WTC11 (cell line): ENCODE measurements around the gene AURKAIP1. TPM values are rescaled to one million over a fixed set of nuclear protein-coding genes. Genes with fewer than 3 reads are reported as not detected.

Experiments
- ATAC-seq: fragments of 200-7000 bp; cut with Tn5 transposase; 2 replicates; pipeline ENCODE4 v1.10.0; 2021; ENCODE audit warnings: mild to moderate bottlenecking, moderate library complexity
- CTCF ChIA-PET: fragments of 300-600 bp; sonication (Branson Sonifier 250); formaldehyde crosslinking; loops from one replicate; lab custom pipeline; 2021; ENCODE audit warnings: antibody characterized with exemption; lab: Charles Lee
- POLR2A ChIA-PET: fragments of 350-600 bp; sonication (Branson Sonifier 250); formaldehyde crosslinking; loops from one replicate; lab custom pipeline; 2021; ENCODE audit warnings: antibody characterized with exemption; lab: Charles Lee
- DNase-seq: peaks from one replicate; pipeline ENCODE4 v3.0.0; 2021; ENCODE audit warnings: low spot score
- H3K27ac Mint-ChIP-seq: 2 replicates; pipeline ENCODE4 v1.8.0; 2021; ENCODE audit warnings: mixed read lengths
- H3K27me3 Mint-ChIP-seq: 2 replicates; pipeline ENCODE4 v1.8.0; 2021; ENCODE audit warnings: low read depth, mild to moderate bottlenecking, moderate library complexity, mixed read lengths
- H3K36me3 Mint-ChIP-seq: 2 replicates; pipeline ENCODE4 v1.8.0; 2021; ENCODE audit warnings: mixed read lengths
- H3K4me1 Mint-ChIP-seq: 2 replicates; pipeline ENCODE4 v1.8.0; 2022; ENCODE audit warnings: mixed read lengths
- H3K4me3 Mint-ChIP-seq: 2 replicates; pipeline ENCODE4 v1.8.0; 2021; ENCODE audit warnings: mild to moderate bottlenecking, moderate library complexity, mixed read lengths
- H3K9me3 Mint-ChIP-seq: 2 replicates; pipeline ENCODE4 v1.8.0; 2021; ENCODE audit warnings: mixed read lengths
- ATF6 ChIP-seq: sonication (generic); formaldehyde crosslinking; IDR thresholded peaks from 2 replicates; pipeline ENCODE4 v1.8.1; 2023; ENCODE audit warnings: mild to moderate bottlenecking, missing genetic modification reagents
- CREB1 ChIP-seq: sonication (generic); formaldehyde crosslinking; IDR thresholded peaks from 2 replicates; pipeline ENCODE4 v1.8.0; 2023; ENCODE audit warnings: mild to moderate bottlenecking, missing genetic modification reagents
- E2F1 ChIP-seq: sonication (generic); formaldehyde crosslinking; IDR thresholded peaks from 2 replicates; pipeline ENCODE4 v1.8.0; 2022; ENCODE audit warnings: mild to moderate bottlenecking, missing genetic modification reagents
- E2F5 ChIP-seq: sonication (generic); formaldehyde crosslinking; IDR thresholded peaks from 2 replicates; pipeline ENCODE4 v1.8.1; 2022; ENCODE audit warnings: mild to moderate bottlenecking, moderate library complexity, missing genetic modification reagents
- ELF4 ChIP-seq: sonication (generic); formaldehyde crosslinking; IDR thresholded peaks from 2 replicates; pipeline ENCODE4 v1.8.1; 2022; ENCODE audit warnings: low read depth, mild to moderate bottlenecking, moderate library complexity, missing genetic modification reagents
- FOXK1 ChIP-seq: sonication (generic); formaldehyde crosslinking; IDR thresholded peaks from 2 replicates; pipeline ENCODE4 v1.8.0; 2022; ENCODE audit warnings: mild to moderate bottlenecking, moderate library complexity, missing genetic modification reagents
- FOXP1 ChIP-seq: sonication (generic); formaldehyde crosslinking; IDR thresholded peaks from 2 replicates; pipeline ENCODE4 v1.8.0; 2022; ENCODE audit warnings: missing genetic modification reagents, mild to moderate bottlenecking, moderate library complexity, borderline replicate concordance
- FOXP4 ChIP-seq: sonication (generic); formaldehyde crosslinking; IDR thresholded peaks from 2 replicates; pipeline ENCODE4 v1.8.0; 2022; ENCODE audit warnings: mild to moderate bottlenecking, missing genetic modification reagents
- HMGA2 ChIP-seq: fragments of 250-450 bp; sonication (Bioruptor Pico); IDR thresholded peaks from 2 replicates; pipeline ENCODE4 v1.4.0; 2021; ENCODE audit warnings: mild to moderate bottlenecking, moderate library complexity
- JUN ChIP-seq: sonication (generic); formaldehyde crosslinking; IDR thresholded peaks from 2 replicates; pipeline ENCODE4 v1.8.0; 2023; ENCODE audit warnings: mild to moderate bottlenecking, missing genetic modification reagents
- NR2C2 ChIP-seq: sonication (generic); formaldehyde crosslinking; IDR thresholded peaks from 2 replicates; pipeline ENCODE4 v1.8.0; 2022; ENCODE audit warnings: mild to moderate bottlenecking, missing genetic modification reagents
- RORB ChIP-seq: fragments of 250-450 bp; sonication (Bioruptor Pico); IDR thresholded peaks from 2 replicates; pipeline ENCODE4 v1.9.0; 2021; ENCODE audit warnings: mild to moderate bottlenecking
- SOX15 ChIP-seq: fragments of 250-450 bp; sonication (Bioruptor Pico); IDR thresholded peaks from 2 replicates; pipeline ENCODE4 v1.9.0; 2021; ENCODE audit warnings: mild to moderate bottlenecking
- TP53 ChIP-seq: sonication (generic); formaldehyde crosslinking; IDR thresholded peaks from 2 replicates; pipeline ENCODE4 v1.8.1; 2023; ENCODE audit warnings: mild to moderate bottlenecking, missing genetic modification reagents
- USF1 ChIP-seq: sonication (generic); formaldehyde crosslinking; IDR thresholded peaks from 2 replicates; pipeline ENCODE4 v1.8.0; 2022; ENCODE audit warnings: mild to moderate bottlenecking, missing genetic modification reagents
- ZNF232 ChIP-seq: sonication (generic); formaldehyde crosslinking; IDR thresholded peaks from 2 replicates; pipeline ENCODE4 v1.8.0; 2022; ENCODE audit warnings: mild to moderate bottlenecking, missing genetic modification reagents
- ZNF281 ChIP-seq: sonication (generic); formaldehyde crosslinking; IDR thresholded peaks from 2 replicates; pipeline ENCODE4 v1.8.0; 2023; ENCODE audit warnings: mild to moderate bottlenecking, missing genetic modification reagents
- total RNA-seq: library from RNA; stranded (reverse); gene quantifications from 3 replicates; pipeline ENCODE4 v1.2.3, GENCODE V29; 2021
- TF ChIP-seq, protein P1 (sequence below): fragments of 250-450 bp; sonication (Bioruptor Pico); IDR thresholded peaks from 2 replicates; pipeline ENCODE4 v2.1.2; 2022; ENCODE audit warnings: mild to moderate bottlenecking, moderate library complexity
- TF ChIP-seq, protein P2 (sequence below): sonication (generic); formaldehyde crosslinking; IDR thresholded peaks from 2 replicates; pipeline ENCODE4 v1.8.1; 2023; ENCODE audit warnings: mild to moderate bottlenecking, moderate library complexity, missing genetic modification reagents
- TF ChIP-seq, protein P3 (sequence below): sonication (generic); formaldehyde crosslinking; conservative IDR thresholded peaks from 2 replicates; pipeline ENCODE4 v1.8.1; 2023; ENCODE audit warnings: mild to moderate bottlenecking, low read depth, missing genetic modification reagents, moderate library complexity

Gene AURKAIP1
- total RNA-seq, 1 experiment from 2014 or later, result 268 TPM

GRCh38 chr1:1394116-1394515 lies 19.1 kb upstream of the AURKAIP1 start (continued):
- TF ChIP-seq E2F1 (CRISPR knock-in tag), result no peak
- no peak for TF ChIP-seq E2F5 (CRISPR knock-in tag)
- TF ChIP-seq CREB1 (CRISPR knock-in tag), result no peak
- TF ChIP-seq, protein P1, sequence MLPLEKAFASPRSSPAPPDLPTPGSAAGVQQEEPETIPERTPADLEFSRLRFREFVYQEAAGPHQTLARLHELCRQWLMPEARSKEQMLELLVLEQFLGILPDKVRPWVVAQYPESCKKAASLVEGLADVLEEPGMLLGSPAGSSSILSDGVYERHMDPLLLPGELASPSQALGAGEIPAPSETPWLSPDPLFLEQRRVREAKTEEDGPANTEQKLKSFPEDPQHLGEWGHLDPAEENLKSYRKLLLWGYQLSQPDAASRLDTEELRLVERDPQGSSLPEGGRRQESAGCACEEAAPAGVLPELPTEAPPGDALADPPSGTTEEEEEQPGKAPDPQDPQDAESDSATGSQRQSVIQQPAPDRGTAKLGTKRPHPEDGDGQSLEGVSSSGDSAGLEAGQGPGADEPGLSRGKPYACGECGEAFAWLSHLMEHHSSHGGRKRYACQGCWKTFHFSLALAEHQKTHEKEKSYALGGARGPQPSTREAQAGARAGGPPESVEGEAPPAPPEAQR (CRISPR knock-in tag), result no peak
- TF ChIP-seq USF1 (CRISPR knock-in tag), result no peak
- no peak for TF ChIP-seq JUN (CRISPR knock-in tag)
- TF ChIP-seq ATF6 (CRISPR knock-in tag), result no peak
- TF ChIP-seq RORB (CRISPR knock-in tag), result no peak
- no peak for TF ChIP-seq ZNF232

- Mint-ChIP-seq H3K9me3 (no peaks in the 10 kb centered on the region), H3K4me3 (no peak overlapping the region), H3K27me3 (no peaks in the 10 kb centered on the region), H3K36me3 (peaks cover 88% of the 10 kb centered on the region), H3K4me1 (peaks cover 6% of the 10 kb centered on the region), H3K27ac (no peak overlapping the region)
- CTCF ChIA-PET, result interaction anchor here (0.7 kb wide), 1 partner anchor 9 kb away, joined by 3 read pairs; no protein-coding TSS in a partner anchor
- no peak for DNase-seq
- POLR2A ChIA-PET, result interaction anchor here (0.6 kb wide), 1 partner anchor 201 kb away, joined by 3 read pairs; no protein-coding TSS in a partner anchor
- no peak for ATAC-seq
- TF ChIP-seq ZNF232 (no peak), SOX15 (no peak), TP53 (no peak), ZNF281 (no peak), NR2C2 (CRISPR knock-in tag) (no peak), HMGA2 (CRISPR knock-in tag) (no peak), FOXK1 (CRISPR knock-in tag) (no peak), FOXP4 (CRISPR knock-in tag) (no peak), FOXP1 (no peak), ELF4 (CRISPR knock-in tag) (no peak)
- TF ChIP-seq, protein P2, sequence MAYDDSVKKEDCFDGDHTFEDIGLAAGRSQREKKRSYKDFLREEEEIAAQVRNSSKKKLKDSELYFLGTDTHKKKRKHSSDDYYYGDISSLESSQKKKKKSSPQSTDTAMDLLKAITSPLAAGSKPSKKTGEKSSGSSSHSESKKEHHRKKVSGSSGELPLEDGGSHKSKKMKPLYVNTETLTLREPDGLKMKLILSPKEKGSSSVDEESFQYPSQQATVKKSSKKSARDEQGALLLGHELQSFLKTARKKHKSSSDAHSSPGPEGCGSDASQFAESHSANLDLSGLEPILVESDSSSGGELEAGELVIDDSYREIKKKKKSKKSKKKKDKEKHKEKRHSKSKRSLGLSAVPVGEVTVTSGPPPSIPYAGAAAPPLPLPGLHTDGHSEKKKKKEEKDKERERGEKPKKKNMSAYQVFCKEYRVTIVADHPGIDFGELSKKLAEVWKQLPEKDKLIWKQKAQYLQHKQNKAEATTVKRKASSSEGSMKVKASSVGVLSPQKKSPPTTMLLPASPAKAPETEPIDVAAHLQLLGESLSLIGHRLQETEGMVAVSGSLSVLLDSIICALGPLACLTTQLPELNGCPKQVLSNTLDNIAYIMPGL (CRISPR knock-in tag), result no peak
- TF ChIP-seq, protein P3, sequence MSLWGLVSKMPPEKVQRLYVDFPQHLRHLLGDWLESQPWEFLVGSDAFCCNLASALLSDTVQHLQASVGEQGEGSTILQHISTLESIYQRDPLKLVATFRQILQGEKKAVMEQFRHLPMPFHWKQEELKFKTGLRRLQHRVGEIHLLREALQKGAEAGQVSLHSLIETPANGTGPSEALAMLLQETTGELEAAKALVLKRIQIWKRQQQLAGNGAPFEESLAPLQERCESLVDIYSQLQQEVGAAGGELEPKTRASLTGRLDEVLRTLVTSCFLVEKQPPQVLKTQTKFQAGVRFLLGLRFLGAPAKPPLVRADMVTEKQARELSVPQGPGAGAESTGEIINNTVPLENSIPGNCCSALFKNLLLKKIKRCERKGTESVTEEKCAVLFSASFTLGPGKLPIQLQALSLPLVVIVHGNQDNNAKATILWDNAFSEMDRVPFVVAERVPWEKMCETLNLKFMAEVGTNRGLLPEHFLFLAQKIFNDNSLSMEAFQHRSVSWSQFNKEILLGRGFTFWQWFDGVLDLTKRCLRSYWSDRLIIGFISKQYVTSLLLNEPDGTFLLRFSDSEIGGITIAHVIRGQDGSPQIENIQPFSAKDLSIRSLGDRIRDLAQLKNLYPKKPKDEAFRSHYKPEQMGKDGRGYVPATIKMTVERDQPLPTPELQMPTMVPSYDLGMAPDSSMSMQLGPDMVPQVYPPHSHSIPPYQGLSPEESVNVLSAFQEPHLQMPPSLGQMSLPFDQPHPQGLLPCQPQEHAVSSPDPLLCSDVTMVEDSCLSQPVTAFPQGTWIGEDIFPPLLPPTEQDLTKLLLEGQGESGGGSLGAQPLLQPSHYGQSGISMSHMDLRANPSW (CRISPR knock-in tag), result no peak
These were observed 18.4 kb upstream of the AURKAIP1 start for GRCh38 chr1:1393428-1393827.
